Right ventricle myocardium superior (tissue), 1 donor: ENCODE measurements around the gene AFDN. TPM values are rescaled to one million over a fixed set of nuclear protein-coding genes. Genes with fewer than 3 reads are reported as not detected.
"Not testable (repeated sequence)": the region's sequence is repeated elsewhere in the genome, so short reads cannot be mapped to it uniquely, and the experiment has no call there.

Experiments
- ATAC-seq: fragments of 200-7000 bp; cut with Tn5 transposase; one replicate; pipeline ENCODE4 v1.9.1; 2020; ENCODE audit warnings: mild to moderate bottlenecking; ENCODE audit not compliant: poor library complexity
- DNase-seq: peaks from one replicate; pipeline ENCODE4 v3.0.0-alpha.2; 2020
- intact Hi-C: fragments of 100-400 bp; cut with DNase I; formaldehyde crosslinking; loops from one replicate; pipeline ENCODE4 v1.11.2; 2022
- total RNA-seq: library from RNA; stranded (reverse); fragmentation: NEBNext Ultra II Directional; extraction: Animal tissue kit (Norgen Biotek cat#: 25700); gene quantifications from one replicate; pipeline ENCODE4 v1.2.1, GENCODE V29; 2021
- donor health status: DM: no; HTN: yes; CAD: no; lungs with severe emphysema.

Gene AFDN
- total RNA-seq, 1 donor from 2014 or later: 49.1 TPM

- DNase-seq (no peak), ATAC-seq (no peak)
- intact Hi-C loops: no loop called here
Observed at GRCh38 chr6:167956491-167956890, 129.8 kb downstream of the AFDN start.

GRCh38 chr6:167956983-167957492 lies 130.3 kb downstream of the AFDN start:
- ATAC-seq (peak; percentile 29), DNase-seq (no peak)
- intact Hi-C loops: no loop called here

GRCh38 chr6:167957626-167958025 lies 130.9 kb downstream of the AFDN start:
- ATAC-seq (no peak), DNase-seq (no peak)
- intact Hi-C loops: no loop called here

- ATAC-seq (no peak), DNase-seq (no peak)
- intact Hi-C loops: loop anchor here (10.0 kb wide), 1 partner anchor 74 kb away; no protein-coding TSS in a partner anchor
Observed at GRCh38 chr6:167960579-167960978, 133.9 kb downstream of the AFDN start.

GRCh38 chr6:167962711-167963110 lies 136.0 kb downstream of the AFDN start:
- no peak for DNase-seq
- intact Hi-C loops: loop anchor here (10.0 kb wide), 1 partner anchor 72 kb away; no protein-coding TSS in a partner anchor
- ATAC-seq: peak; percentile 38

- DNase-seq (no peak), ATAC-seq (no peak)
- intact Hi-C loops: loop anchor here (10.0 kb wide), 1 partner anchor 71 kb away; no protein-coding TSS in a partner anchor
Observed at GRCh38 chr6:167963589-167964057, 136.9 kb downstream of the AFDN start.

- intact Hi-C loops: loop anchor here (10.0 kb wide), 1 partner anchor 69 kb away; no protein-coding TSS in a partner anchor
- DNase-seq: no peak
- peak; percentile 16 for ATAC-seq
Observed at GRCh38 chr6:167965592-167966539, 139.2 kb downstream of the AFDN start.

GRCh38 chr6:167966540-167966905 lies 139.8 kb downstream of the AFDN start:
- peak; percentile 34 for ATAC-seq
- DNase-seq: no peak
- intact Hi-C loops: loop anchor here (10.0 kb wide), 1 partner anchor 68 kb away; no protein-coding TSS in a partner anchor

- ATAC-seq (no peak), DNase-seq (no peak)
- intact Hi-C loops: loop anchor here (10.0 kb wide), 1 partner anchor 67 kb away; no protein-coding TSS in a partner anchor
Observed at GRCh38 chr6:167968091-167968490, 141.4 kb downstream of the AFDN start.

- intact Hi-C loops: no loop called here
- no peak for DNase-seq
- peak; percentile 30 for ATAC-seq
Observed at GRCh38 chr6:167970230-167970629, 143.5 kb downstream of the AFDN start.

- intact Hi-C loops: no loop called here
- DNase-seq (no peak), ATAC-seq (no peak)
Observed at GRCh38 chr6:167972193-167972592, 145.5 kb downstream of the AFDN start.

- DNase-seq (no peak), ATAC-seq (no peak)
- intact Hi-C loops: no loop called here
Observed at GRCh38 chr6:167973148-167973885, 146.6 kb downstream of the AFDN start.

GRCh38 chr6:167974640-167975344 lies 148.1 kb downstream of the AFDN start:
- peak; percentile 25 for ATAC-seq
- intact Hi-C loops: no loop called here
- DNase-seq: no peak

- intact Hi-C loops: no loop called here
- no peak for DNase-seq
- ATAC-seq: no peak
Observed at GRCh38 chr6:167975458-167975857, 148.7 kb downstream of the AFDN start.

- intact Hi-C loops, DNase-seq, ATAC-seq: not testable (repeated sequence)
Observed at GRCh38 chr6:167976116-167976657, 149.5 kb downstream of the AFDN start.

- ATAC-seq: no peak
- intact Hi-C loops: no loop called here
- no peak for DNase-seq
Observed at GRCh38 chr6:167976708-167977107, 150.0 kb downstream of the AFDN start.

GRCh38 chr6:167977717-167978467 lies 151.2 kb downstream of the AFDN start:
- DNase-seq (no peak), ATAC-seq (no peak)
- intact Hi-C loops: no loop called here
